Neural crest cell (in vitro differentiated cells): ENCODE results near the gene C16orf74. TPM values are rescaled to one million over a fixed set of nuclear protein-coding genes. Genes with fewer than 3 reads are reported as not detected.

ENCODE experiments used
- DNase-seq: peaks from one replicate; pipeline ENCODE4 v3.0.0; 2021; ENCODE audit warnings: low read depth, mixed read lengths, low spot score
- H3K27ac Mint-ChIP-seq: one replicate; pipeline ENCODE4 v1.8.0; 2021; ENCODE audit warnings: mild to moderate bottlenecking, mixed read lengths; ENCODE audit not compliant: unreplicated experiment
- H3K27me3 Mint-ChIP-seq: 2 replicates; pipeline ENCODE4 v1.8.0; 2021; ENCODE audit warnings: low read depth, mild to moderate bottlenecking, mixed read lengths
- H3K36me3 Mint-ChIP-seq: 2 replicates; pipeline ENCODE4 v1.8.0; 2021; ENCODE audit warnings: low read depth, mild to moderate bottlenecking, mixed read lengths
- H3K4me1 Mint-ChIP-seq: 2 replicates; pipeline ENCODE4 v1.8.0; 2021; ENCODE audit warnings: mixed read lengths
- H3K4me3 Mint-ChIP-seq: one replicate; pipeline ENCODE4 v1.8.0; 2021; ENCODE audit warnings: mild to moderate bottlenecking, mixed read lengths
- H3K9me3 Mint-ChIP-seq: 2 replicates; pipeline ENCODE4 v1.8.0; 2021; ENCODE audit warnings: mixed read lengths
- total RNA-seq: library from RNA; stranded (reverse); gene quantifications from 2 replicates; pipeline ENCODE4 v1.2.1, GENCODE V29; 2021
- TF ChIP-seq, protein P1 (sequence below): fragments of 200-600 bp; sonication (generic); conservative IDR thresholded peaks from 2 replicates; pipeline ENCODE4 v1.5.0; 2021; ENCODE audit warnings: antibody characterized with exemption, mild to moderate bottlenecking

The C16orf74 gene
- total RNA-seq, 1 donor from 2014 or later, result 1.2 TPM

GRCh38 chr16:85676466-85676865 is 74.4 kb downstream of the C16orf74 start:
- Mint-ChIP-seq H3K9me3 (no peaks in the 10 kb centered on the region), H3K4me3 (no peak overlapping the region), H3K36me3 (peaks cover 18% of the 10 kb centered on the region), H3K27me3 (no peaks in the 10 kb centered on the region), H3K4me1 (no peaks in the 10 kb centered on the region), H3K27ac (no peak overlapping the region)
- DNase-seq, result no peak
- TF ChIP-seq, protein P1, sequence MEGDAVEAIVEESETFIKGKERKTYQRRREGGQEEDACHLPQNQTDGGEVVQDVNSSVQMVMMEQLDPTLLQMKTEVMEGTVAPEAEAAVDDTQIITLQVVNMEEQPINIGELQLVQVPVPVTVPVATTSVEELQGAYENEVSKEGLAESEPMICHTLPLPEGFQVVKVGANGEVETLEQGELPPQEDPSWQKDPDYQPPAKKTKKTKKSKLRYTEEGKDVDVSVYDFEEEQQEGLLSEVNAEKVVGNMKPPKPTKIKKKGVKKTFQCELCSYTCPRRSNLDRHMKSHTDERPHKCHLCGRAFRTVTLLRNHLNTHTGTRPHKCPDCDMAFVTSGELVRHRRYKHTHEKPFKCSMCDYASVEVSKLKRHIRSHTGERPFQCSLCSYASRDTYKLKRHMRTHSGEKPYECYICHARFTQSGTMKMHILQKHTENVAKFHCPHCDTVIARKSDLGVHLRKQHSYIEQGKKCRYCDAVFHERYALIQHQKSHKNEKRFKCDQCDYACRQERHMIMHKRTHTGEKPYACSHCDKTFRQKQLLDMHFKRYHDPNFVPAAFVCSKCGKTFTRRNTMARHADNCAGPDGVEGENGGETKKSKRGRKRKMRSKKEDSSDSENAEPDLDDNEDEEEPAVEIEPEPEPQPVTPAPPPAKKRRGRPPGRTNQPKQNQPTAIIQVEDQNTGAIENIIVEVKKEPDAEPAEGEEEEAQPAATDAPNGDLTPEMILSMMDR, result no peak

- no peak overlapping the region for H3K4me3 Mint-ChIP-seq
Observed at GRCh38 chr16:85675251-85675874, 75.5 kb downstream of the C16orf74 start.

GRCh38 chr16:85674828-85675227 is 76.1 kb downstream of the C16orf74 start:
- no peak overlapping the region for H3K4me3 Mint-ChIP-seq
- H3K27ac Mint-ChIP-seq, result no peak overlapping the region
- TF ChIP-seq, protein P1, result no peak
- no peak for DNase-seq
- H3K4me1 Mint-ChIP-seq, result no peaks in the 10 kb centered on the region
- H3K36me3 Mint-ChIP-seq, result peaks cover 17% of the 10 kb centered on the region
- H3K9me3 Mint-ChIP-seq, result no peaks in the 10 kb centered on the region
- no peaks in the 10 kb centered on the region for H3K27me3 Mint-ChIP-seq

More at GRCh38 chr16:85675251-85675874, 75.5 kb downstream of the C16orf74 start:
- TF ChIP-seq, protein P1, result peak; percentile 60
- H3K4me1 Mint-ChIP-seq, result no peaks in the 10 kb centered on the region
- H3K36me3 Mint-ChIP-seq, result peaks cover 19% of the 10 kb centered on the region
- H3K9me3 Mint-ChIP-seq, result no peaks in the 10 kb centered on the region
- no peaks in the 10 kb centered on the region for H3K27me3 Mint-ChIP-seq
- no peak overlapping the region for H3K27ac Mint-ChIP-seq
- no peak for DNase-seq

- DNase-seq, result no peak
- TF ChIP-seq, protein P1, result no peak
- H3K27me3 Mint-ChIP-seq, result no peaks in the 10 kb centered on the region
- peaks cover 15% of the 10 kb centered on the region for H3K36me3 Mint-ChIP-seq
- no peaks in the 10 kb centered on the region for H3K9me3 Mint-ChIP-seq
- no peak overlapping the region for H3K4me3 Mint-ChIP-seq
- no peaks in the 10 kb centered on the region for H3K4me1 Mint-ChIP-seq
- peak overlapping the region; percentile 53 for H3K27ac Mint-ChIP-seq
Observed at GRCh38 chr16:85674418-85674755, 76.5 kb downstream of the C16orf74 start.

GRCh38 chr16:85673529-85674417 is 77.1 kb downstream of the C16orf74 start:
- Mint-ChIP-seq H3K4me3 (no peak overlapping the region), H3K9me3 (no peaks in the 10 kb centered on the region), H3K4me1 (no peaks in the 10 kb centered on the region), H3K27me3 (no peaks in the 10 kb centered on the region), H3K27ac (peak overlapping the region; percentile 53), H3K36me3 (peaks cover 15% of the 10 kb centered on the region)
- TF ChIP-seq, protein P1, result no peak
- no peak for DNase-seq
